Suprapubic skin (tissue), 3 donors: ENCODE data around the gene PIK3CD.

ENCODE experiments used
- CTCF ChIP-seq, 2 donors: fragments of 200-600 bp in 1 of 2; fragments of 450-650 bp in 1 of 2; sonication (generic) in 1 of 2; IDR thresholded peaks; one replicate each; pipeline ENCODE4 v1.5.1; 2016 to 2019; ENCODE audit warnings: antibody characterized with exemption in 2 of 2, mild to moderate bottlenecking in 1 of 2, moderate library complexity in 1 of 2
- POLR2AphosphoS5 ChIP-seq, 3 donors: sonication (generic); formaldehyde crosslinking; IDR thresholded peaks; one replicate each; pipeline ENCODE4 v1.6.1; 2017; ENCODE audit warnings: antibody characterized with exemption in 3 of 3

DNA sequence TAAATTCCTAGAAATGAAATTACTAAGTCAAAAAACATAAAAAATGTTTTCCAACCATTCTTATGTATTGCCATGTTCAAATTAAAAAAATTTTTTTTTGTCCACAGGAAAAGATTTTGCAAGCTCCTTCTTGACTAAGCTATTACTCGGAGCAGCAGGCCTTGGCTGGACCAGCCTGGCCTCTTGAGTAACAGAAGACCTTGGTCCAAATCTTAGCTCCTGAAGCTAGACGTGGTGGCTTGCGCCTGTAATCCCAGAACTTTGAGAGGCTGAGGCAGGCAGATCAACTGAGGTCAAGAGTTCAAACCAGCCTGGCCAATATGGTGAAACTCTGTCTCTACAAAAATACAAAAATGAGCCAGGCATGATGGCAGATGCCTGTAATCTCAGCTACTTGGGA is 94.7 kb downstream of the PIK3CD start:
- TF ChIP-seq CTCF (IDR thresholded peaks at IDR 0.05) = no peak
- no peak for TF ChIP-seq POLR2AphosphoS5 (IDR thresholded peaks at IDR 0.05)
